Stimulated activated CD8-positive, alpha-beta memory T cell treated with anti-CD3 and anti-CD28 coated beads, Interleukin-15, amount 100 ng/mL, for 24 hours (primary cell): Measurements from ENCODE around the gene FLNA.
"Not testable (repeated sequence)": the region's sequence is repeated elsewhere in the genome, so short reads cannot be mapped to it uniquely, and the experiment has no call there.

ENCODE experiments used
- DNase-seq: peaks from one replicate; pipeline ENCODE4 v3.0.0-alpha.2; 2020; ENCODE audit warnings: low read depth

The FLNA gene

GRCh38 chrX:154397888-154398667 lies 23.6 kb upstream of the FLNA start, which contains the start of gene RPL10:
Gene RPL10, plus strand, starts transcription at chrX:154398377. Its CDS starts 143 bp downstream, at chrX:154398520.
- DNase-seq, result peak; percentile 58

- peak; percentile 42 for DNase-seq
These were observed 22.8 kb upstream of the FLNA start for GRCh38 chrX:154396973-154397887.

GRCh38 chrX:154396363-154396762 lies 21.9 kb upstream of the FLNA start:
- not testable (repeated sequence) for DNase-seq

GRCh38 chrX:154389812-154390747 lies 15.6 kb upstream of the FLNA start:
- DNase-seq, result not testable (repeated sequence)

- not testable (repeated sequence) for DNase-seq
These were observed 14.2 kb upstream of the FLNA start for GRCh38 chrX:154388649-154389048.

- not testable (repeated sequence) for DNase-seq
These were observed 13.7 kb upstream of the FLNA start for GRCh38 chrX:154388094-154388493.

- DNase-seq, result no peak
These were observed 10.0 kb upstream of the FLNA start for GRCh38 chrX:154384284-154384892.

GRCh38 chrX:154383359-154384283 lies 9.2 kb upstream of the FLNA start:
- no peak for DNase-seq

- no peak for DNase-seq
These were observed 8.1 kb upstream of the FLNA start for GRCh38 chrX:154382483-154383069.

- DNase-seq, result no peak
These were observed 6.8 kb upstream of the FLNA start for GRCh38 chrX:154381271-154381670.

GRCh38 chrX:154380787-154381186 lies 6.4 kb upstream of the FLNA start:
- no peak for DNase-seq

- no peak for DNase-seq
These were observed 5.7 kb upstream of the FLNA start for GRCh38 chrX:154380153-154380552.

GRCh38 chrX:154379569-154379951 lies 5.1 kb upstream of the FLNA start:
- no peak for DNase-seq

- DNase-seq, result peak; percentile 79
These were observed 4.5 kb upstream of the FLNA start, which contains the start of gene EMD for GRCh38 chrX:154378799-154379568. Gene EMD, plus strand, starts transcription at chrX:154379295. Its CDS starts 190 bp downstream, at chrX:154379485.

GRCh38 chrX:154378059-154378798 lies 3.8 kb upstream of the FLNA start:
- DNase-seq, result peak; percentile 72

GRCh38 chrX:154376774-154377173 lies 2.3 kb upstream of the FLNA start:
- no peak for DNase-seq

GRCh38 chrX:154375156-154375504 lies 696 bp upstream of the FLNA start:
- no peak for DNase-seq
